ENCODE measurements around the gene OR13C8. TPM values are rescaled to one million over a fixed set of nuclear protein-coding genes. Genes with fewer than 3 reads are reported as not detected.

Gene OR13C8, protein sequence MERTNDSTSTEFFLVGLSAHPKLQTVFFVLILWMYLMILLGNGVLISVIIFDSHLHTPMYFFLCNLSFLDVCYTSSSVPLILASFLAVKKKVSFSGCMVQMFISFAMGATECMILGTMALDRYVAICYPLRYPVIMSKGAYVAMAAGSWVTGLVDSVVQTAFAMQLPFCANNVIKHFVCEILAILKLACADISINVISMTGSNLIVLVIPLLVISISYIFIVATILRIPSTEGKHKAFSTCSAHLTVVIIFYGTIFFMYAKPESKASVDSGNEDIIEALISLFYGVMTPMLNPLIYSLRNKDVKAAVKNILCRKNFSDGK
- not detected in 2 replicates for total RNA-seq

GRCh38 chr9:104568868-104569267 lies at the start of gene OR13C8:
Gene OR13C8, plus strand, starts transcription at chr9:104569168. Its CDS starts 0 bp downstream, at chr9:104569168.

GRCh38 chr9:104527109-104527508 lies 41.9 kb upstream of the OR13C8 start, which contains the start of gene OR13C4:
Gene OR13C4, minus strand, starts transcription at chr9:104527209. Its CDS starts 0 bp downstream, at chr9:104527209.

GRCh38 chr9:104536756-104537155 lies 32.2 kb upstream of the OR13C8 start, which contains the start of gene OR13C3:
Gene OR13C3, minus strand, starts transcription at chr9:104536856. Its CDS starts 133 bp downstream, at chr9:104536723.

DNA sequence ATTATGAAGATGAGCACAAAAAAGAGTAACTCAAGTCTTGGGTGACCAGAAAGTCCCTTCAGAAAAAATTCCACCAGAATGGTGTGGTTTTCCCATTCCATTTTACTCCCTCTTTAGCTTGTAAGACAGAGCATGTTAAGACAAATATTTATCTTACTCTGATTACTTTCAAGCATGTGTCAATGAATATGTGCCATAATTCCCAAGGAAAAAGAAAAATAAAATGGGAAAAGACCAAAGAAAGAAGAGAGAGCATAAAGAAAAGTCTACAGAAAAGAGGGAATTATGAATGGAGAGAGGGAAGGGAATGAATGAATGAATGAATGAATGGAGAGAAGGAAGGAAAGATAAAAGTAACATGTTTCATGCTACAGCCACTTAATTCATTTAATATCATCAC lies 30.3 kb downstream of the OR13C8 start, which contains the start of gene OR13C5:
OR13C5 (minus strand) TSS at position 101 of the 400 bp plus-strand sequence; CDS start at position 101, 0 bp downstream.

DNA sequence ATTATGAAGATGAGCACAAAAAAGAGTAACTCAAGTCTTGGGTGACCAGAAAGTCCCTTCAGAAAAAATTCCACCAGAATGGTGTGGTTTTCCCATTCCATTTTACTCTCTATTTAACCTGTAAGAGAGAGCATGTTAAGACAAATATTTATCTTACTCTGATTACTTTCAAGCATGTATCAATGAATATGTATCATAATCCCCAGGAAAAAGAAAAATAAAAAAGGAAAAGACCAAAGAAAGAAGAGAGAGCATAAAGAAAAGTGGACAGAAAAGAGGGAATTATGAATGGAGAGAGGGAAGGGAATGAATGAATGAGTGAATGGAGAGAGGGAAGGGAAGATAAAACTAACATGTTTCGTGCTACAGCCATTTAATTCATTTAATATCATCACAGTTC lies 36.6 kb downstream of the OR13C8 start, which contains the start of gene OR13C2:
OR13C2 (minus strand) TSS at position 101 of the 400 bp plus-strand sequence; CDS start at position 101, 0 bp downstream.

GRCh38 chr9:104618104-104618503 lies 49.1 kb downstream of the OR13C8 start, which contains the start of gene OR13C9:
Gene OR13C9, minus strand, starts transcription at chr9:104618204. Its CDS starts 0 bp downstream, at chr9:104618204.

Other genes starting within 250 kb of the OR13C8 start
- gene OR13F1, start 64.9 kb upstream of the OR13C8 start, total RNA-seq = not detected in 2 replicates
- gene OR13C4, start 42.0 kb upstream of the OR13C8 start, total RNA-seq = not detected in 2 replicates
- gene OR13C3, start 32.3 kb upstream of the OR13C8 start, total RNA-seq = not detected in 2 replicates
- gene OR13C5, start 30.2 kb downstream of the OR13C8 start, total RNA-seq = not detected in 2 replicates
- not detected in 2 replicates for gene OR13C2, start 36.5 kb downstream of the OR13C8 start, total RNA-seq
- gene OR13C9, start 49.0 kb downstream of the OR13C8 start, total RNA-seq = not detected in 2 replicates
- not detected in 2 replicates for gene OR13D1, start 125.3 kb downstream of the OR13C8 start, total RNA-seq
- 59.1 and 92.6 TPM in 2 replicates for gene NIPSNAP3A, start 178.5 kb downstream of the OR13C8 start, total RNA-seq
- gene NIPSNAP3B, start 195.0 kb downstream of the OR13C8 start, total RNA-seq = 0.15 and 0.65 TPM in 2 replicates